Progenitor cell of endocrine pancreas (in vitro differentiated cells): ENCODE data around the gene APRT. TPM values are rescaled to one million over a fixed set of nuclear protein-coding genes. Genes with fewer than 3 reads are reported as not detected.

Experiments
- DNase-seq: peaks from one replicate; pipeline ENCODE4 v3.0.0; 2021; ENCODE audit warnings: low spot score; ENCODE audit not compliant: unreplicated experiment
- H3K27ac Mint-ChIP-seq: 2 replicates; pipeline ENCODE4 v1.8.0; 2021; ENCODE audit warnings: mild to moderate bottlenecking, moderate library complexity, mixed read lengths
- H3K27me3 Mint-ChIP-seq: 2 replicates; pipeline ENCODE4 v1.8.0; 2021; ENCODE audit warnings: mixed read lengths
- H3K36me3 Mint-ChIP-seq: 2 replicates; pipeline ENCODE4 v1.8.0; 2022; ENCODE audit warnings: mixed read lengths; ENCODE audit not compliant: insufficient read depth
- H3K4me1 Mint-ChIP-seq: 2 replicates; pipeline ENCODE4 v1.8.0; 2021; ENCODE audit warnings: low read depth, mixed read lengths
- H3K4me3 Mint-ChIP-seq: 2 replicates; pipeline ENCODE4 v1.8.0; 2021; ENCODE audit warnings: low read depth, mild to moderate bottlenecking, moderate library complexity, mixed read lengths
- H3K9me3 Mint-ChIP-seq: 2 replicates; pipeline ENCODE4 v1.8.0; 2021; ENCODE audit warnings: low read depth, mixed read lengths
- total RNA-seq: library from RNA; stranded (reverse); gene quantifications from 2 replicates; pipeline ENCODE4 v1.2.1, GENCODE V29; 2021
- TF ChIP-seq, protein P1 (sequence below): fragments of 200-600 bp; sonication (generic); IDR thresholded peaks from one replicate; pipeline ENCODE4 v1.5.0; 2021; ENCODE audit warnings: antibody characterized with exemption, mild to moderate bottlenecking; ENCODE audit not compliant: unreplicated experiment

The APRT gene
- total RNA-seq, 1 donor from 2014 or later: 100 TPM

DNA sequence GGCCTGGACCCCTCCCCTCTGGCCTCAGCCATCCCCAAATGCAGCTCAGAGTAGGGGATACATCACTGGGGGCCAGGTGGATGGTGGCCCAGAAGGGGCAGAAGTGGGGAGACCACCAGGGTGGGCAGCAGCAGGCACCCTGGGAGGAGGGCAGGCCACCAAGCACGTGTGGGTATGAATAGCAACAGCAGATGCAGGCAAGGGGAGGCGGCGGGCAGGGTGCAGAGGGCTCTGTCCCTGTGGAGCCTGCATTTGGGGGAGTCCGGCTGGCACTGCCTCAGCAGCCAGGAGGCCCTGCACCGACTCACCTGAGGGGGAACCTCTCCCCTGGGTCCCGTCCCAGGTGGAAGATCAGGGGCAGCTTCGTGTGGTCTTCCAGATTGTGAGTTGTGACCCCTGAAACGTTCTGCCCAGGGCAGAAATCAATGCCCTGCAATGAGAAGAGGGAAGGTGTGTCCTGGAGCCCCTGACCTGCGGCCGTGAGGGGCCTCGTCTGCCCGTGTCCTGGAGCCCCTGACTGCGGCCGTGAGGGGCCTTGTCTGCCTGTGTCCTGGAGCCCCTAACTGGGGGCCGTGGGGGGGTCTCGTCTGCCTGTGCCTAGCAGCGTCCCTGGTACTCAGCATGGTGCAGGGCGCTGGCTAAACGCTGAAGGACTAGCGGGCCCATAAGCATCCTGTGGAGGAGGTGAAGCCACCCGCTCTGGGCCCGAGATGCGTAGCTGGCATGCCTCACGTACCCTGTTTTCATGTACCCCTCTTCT lies 10.7 kb upstream of the APRT start:
- Mint-ChIP-seq H3K4me1 (no peaks in the 10 kb centered on the region), H3K27ac (no peak overlapping the region), H3K9me3 (no peaks in the 10 kb centered on the region), H3K4me3 (no peak overlapping the region), H3K36me3 (no peaks in the 10 kb centered on the region), H3K27me3 (no peaks in the 10 kb centered on the region)
- TF ChIP-seq, protein P1, sequence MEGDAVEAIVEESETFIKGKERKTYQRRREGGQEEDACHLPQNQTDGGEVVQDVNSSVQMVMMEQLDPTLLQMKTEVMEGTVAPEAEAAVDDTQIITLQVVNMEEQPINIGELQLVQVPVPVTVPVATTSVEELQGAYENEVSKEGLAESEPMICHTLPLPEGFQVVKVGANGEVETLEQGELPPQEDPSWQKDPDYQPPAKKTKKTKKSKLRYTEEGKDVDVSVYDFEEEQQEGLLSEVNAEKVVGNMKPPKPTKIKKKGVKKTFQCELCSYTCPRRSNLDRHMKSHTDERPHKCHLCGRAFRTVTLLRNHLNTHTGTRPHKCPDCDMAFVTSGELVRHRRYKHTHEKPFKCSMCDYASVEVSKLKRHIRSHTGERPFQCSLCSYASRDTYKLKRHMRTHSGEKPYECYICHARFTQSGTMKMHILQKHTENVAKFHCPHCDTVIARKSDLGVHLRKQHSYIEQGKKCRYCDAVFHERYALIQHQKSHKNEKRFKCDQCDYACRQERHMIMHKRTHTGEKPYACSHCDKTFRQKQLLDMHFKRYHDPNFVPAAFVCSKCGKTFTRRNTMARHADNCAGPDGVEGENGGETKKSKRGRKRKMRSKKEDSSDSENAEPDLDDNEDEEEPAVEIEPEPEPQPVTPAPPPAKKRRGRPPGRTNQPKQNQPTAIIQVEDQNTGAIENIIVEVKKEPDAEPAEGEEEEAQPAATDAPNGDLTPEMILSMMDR: no peak
- DNase-seq: no peak

DNA sequence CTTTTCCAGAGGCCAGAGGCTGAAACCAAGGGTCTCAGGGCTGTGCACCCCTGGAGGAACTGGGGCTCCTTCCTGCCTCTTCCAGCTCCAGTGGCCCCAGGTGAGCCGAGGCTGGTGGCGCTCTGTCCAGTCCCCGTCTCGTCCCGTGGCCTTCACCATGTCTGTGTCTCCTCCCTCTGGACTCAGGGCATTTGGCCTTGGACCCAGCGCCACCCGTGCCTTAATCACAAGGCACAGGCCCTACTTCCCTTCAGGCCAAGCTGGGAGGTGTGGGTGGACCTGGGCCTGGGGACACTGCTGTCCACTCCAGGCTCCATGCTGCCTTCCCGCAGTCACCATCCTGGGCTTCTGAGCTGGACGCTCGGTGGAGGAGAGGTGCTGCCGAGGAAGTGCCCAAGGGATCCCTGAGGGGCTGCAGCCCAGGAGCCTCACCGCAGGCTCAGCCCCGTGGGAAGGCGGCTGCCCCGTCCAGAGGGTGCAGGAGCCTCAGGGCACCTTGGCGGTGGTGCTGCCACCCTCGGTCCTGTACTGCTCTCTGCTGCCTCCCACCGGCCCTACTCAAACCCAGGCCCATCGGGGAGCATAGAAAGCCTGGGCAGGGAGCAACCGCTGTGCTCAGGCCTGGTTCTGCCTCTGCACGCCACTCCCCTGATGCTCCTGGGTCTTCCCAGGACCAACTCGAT lies 9.6 kb upstream of the APRT start:
- no peaks in the 10 kb centered on the region for H3K4me1 Mint-ChIP-seq
- DNase-seq: no peak
- no peaks in the 10 kb centered on the region for H3K27me3 Mint-ChIP-seq
- TF ChIP-seq, protein P1: no peak
- H3K36me3 Mint-ChIP-seq: no peaks in the 10 kb centered on the region
- no peak overlapping the region for H3K4me3 Mint-ChIP-seq
- no peaks in the 10 kb centered on the region for H3K9me3 Mint-ChIP-seq
- no peak overlapping the region for H3K27ac Mint-ChIP-seq

DNA sequence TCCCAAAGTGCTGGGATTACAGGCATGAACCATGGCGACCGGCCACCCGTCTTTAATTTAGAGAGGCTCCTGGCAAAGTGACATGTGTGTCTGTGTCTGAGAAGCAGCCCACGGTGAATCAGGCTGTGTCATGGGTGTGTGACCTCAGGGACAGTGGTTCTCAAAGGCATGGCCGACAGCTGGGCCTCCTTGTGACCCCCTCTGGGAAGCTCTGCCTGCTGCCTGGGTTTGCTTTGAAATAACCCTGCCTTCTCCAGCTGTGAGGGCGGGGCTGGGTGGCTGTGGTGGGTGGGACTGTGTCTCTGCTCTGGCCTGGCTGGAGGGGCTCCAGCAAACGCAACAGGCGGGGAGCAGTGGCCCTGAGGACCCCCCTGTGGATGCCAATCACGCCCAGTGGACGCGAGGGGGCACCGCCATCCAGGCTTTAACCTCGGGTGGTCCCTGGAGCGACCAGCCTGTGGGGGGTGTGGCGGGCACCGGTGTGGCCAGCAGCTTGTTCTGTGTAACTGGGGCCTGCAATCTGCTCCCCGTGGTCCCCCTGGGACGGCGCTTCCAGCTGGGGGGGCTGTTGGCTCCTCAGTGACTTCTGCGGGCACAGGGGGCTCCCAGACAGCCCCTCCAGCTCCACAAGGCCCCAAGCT lies 8.8 kb upstream of the APRT start:
- Mint-ChIP-seq H3K4me3 (no peak overlapping the region), H3K36me3 (no peaks in the 10 kb centered on the region), H3K9me3 (no peaks in the 10 kb centered on the region), H3K27me3 (no peaks in the 10 kb centered on the region), H3K4me1 (no peaks in the 10 kb centered on the region), H3K27ac (no peak overlapping the region)
- TF ChIP-seq, protein P1: no peak
- no peak for DNase-seq

DNA sequence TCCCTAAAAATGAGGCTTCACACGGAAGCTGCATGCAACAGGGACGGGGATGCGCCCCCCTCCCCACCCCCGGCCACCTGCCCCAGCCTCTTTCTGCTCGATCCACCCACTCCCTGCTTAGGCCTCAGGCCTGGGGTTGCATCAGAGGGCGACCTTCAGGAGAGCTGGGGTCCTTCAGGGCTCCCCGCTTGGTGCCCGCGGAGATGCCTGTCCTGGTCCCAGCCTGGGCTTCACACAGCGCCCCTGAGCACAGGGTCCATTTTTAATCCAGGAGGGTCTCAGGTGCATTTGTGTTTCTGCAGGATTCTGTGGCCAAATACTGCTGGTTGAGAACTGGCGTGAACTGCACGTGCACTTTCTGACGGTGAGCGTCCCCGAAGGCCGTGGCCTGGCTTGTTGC lies 7.4 kb upstream of the APRT start:
- H3K27me3 Mint-ChIP-seq: no peaks in the 10 kb centered on the region
- TF ChIP-seq, protein P1: no peak
- H3K4me1 Mint-ChIP-seq: no peaks in the 10 kb centered on the region
- no peaks in the 10 kb centered on the region for H3K36me3 Mint-ChIP-seq
- no peaks in the 10 kb centered on the region for H3K9me3 Mint-ChIP-seq
- no peak overlapping the region for H3K4me3 Mint-ChIP-seq
- H3K27ac Mint-ChIP-seq: no peak overlapping the region
- DNase-seq: no peak

DNA sequence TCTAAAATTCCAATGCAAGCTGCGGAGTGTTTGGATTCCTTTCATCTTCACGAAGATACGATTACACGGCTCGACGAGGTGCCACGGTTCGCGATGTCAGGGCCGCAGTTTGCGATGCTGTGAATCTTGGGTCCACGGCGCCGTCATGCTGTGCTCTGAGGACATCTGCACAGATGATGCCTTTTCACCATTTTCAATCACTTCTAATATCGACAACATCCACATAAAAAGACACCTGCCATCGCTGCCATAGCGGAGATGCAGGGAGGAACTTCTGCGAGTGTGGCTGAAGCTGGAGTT lies 6.8 kb upstream of the APRT start:
- no peak overlapping the region for H3K4me3 Mint-ChIP-seq
- H3K4me1 Mint-ChIP-seq: no peaks in the 10 kb centered on the region
- no peaks in the 10 kb centered on the region for H3K36me3 Mint-ChIP-seq
- no peaks in the 10 kb centered on the region for H3K9me3 Mint-ChIP-seq
- no peak for DNase-seq
- no peak overlapping the region for H3K27ac Mint-ChIP-seq
- no peaks in the 10 kb centered on the region for H3K27me3 Mint-ChIP-seq
- TF ChIP-seq, protein P1: no peak
